ENCODE data around the gene RNPEPL1.
A peak's percentile ranks its signal among the peaks of the same experiment; 100 is the strongest.

RNPEPL1 gene

GRCh38 chr2:240566203-240567136 lies 1.8 kb upstream of the RNPEPL1 start:
- peak; percentile 89 for DNase-seq

GRCh38 chr2:240567137-240567871 lies 980 bp upstream of the RNPEPL1 start:
- no peak for DNase-seq

- peak; percentile 61 for DNase-seq
Measured at GRCh38 chr2:240568678-240569522, 616 bp downstream of the RNPEPL1 start.

DNA sequence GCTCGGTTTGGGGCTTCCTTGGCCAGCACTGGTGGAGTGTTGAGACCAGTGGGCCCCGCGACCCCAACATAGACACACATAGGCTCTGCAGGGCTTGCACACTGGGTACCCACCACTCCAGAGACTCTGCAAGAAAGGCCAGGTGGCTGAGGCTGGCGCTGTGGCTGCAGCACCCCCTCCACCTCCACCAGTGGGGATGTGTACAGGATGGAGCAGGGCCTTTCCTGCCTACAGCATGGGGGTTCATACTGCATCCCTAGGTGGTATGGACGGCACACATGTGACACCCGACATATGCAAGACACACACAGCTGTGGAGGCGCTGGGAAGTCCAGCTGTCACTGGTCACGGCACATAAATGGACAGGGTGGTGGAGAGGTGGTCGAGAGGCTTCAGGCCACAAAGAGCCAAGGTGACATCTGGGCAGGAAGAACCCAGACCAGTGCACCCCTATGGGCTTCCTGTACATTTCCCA lies 1.3 kb downstream of the RNPEPL1 start:
- no peak for DNase-seq

DNA sequence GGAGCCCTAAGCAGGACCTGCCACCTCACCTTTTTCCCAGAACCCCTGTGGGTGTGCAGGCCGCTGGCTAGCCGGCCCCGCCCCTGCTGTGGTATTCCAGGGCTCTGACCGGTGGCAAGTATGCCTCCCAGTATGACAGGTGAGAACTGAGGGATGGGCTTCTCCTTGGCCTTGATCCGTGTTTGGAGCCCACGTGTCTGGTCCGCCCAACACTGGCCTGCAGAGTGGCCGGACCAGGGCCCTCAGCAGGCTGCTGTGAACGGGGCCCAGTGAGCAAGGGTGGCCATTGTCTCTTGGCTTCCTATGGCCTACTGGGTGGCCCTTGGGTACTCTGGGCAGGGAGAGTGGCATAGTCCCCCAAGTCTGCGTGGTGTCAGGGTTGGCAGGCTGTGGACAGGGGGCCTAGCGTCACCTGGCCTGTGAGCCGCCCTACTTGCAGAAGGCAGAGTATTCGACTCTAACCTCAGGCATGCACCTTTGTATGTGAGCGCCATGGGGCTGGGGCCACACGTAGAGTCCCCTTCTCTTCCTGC lies 1.8 kb downstream of the RNPEPL1 start:
- no peak for DNase-seq

- DNase-seq: no peak
Measured at GRCh38 chr2:240570531-240571313, 2.4 kb downstream of the RNPEPL1 start.

DNA sequence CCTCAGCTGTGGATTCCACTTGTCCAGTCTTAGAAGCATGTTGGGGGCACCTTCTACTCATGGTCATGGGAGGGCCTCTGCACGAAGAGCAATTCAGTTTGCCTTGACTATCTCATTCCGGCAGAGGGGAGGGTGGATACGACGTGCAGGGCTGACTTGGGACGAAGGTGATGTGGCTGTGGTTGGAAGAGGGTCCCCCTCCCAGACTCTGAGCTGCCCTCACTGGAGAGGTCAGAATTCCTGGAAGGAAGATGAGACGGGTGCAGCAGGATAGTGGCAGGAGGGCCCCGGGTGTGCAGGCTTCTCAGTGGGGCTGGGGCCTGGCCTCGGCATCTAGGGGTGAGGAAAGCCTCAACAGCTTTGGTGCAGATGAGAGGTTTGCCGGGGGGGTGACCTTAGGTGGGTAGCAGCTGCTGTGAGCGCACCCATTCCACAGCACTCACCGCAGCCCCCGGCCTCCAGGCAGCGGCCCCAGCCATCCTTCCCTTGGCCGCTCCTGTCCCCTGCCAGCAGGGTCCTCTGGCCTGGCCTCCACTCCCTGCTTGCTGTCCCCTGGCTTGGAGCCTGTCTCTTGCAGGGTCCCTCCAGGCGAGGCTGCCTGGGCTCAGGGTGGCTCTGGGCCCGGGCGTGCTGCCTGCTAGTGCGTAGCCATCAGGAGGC lies 3.2 kb downstream of the RNPEPL1 start:
- DNase-seq: no peak

GRCh38 chr2:240572141-240573031 lies 4.1 kb downstream of the RNPEPL1 start:
- no peak for DNase-seq

GRCh38 chr2:240573071-240573515 lies 4.8 kb downstream of the RNPEPL1 start:
- DNase-seq: no peak

GRCh38 chr2:240573516-240574385 lies 5.5 kb downstream of the RNPEPL1 start:
- DNase-seq: no peak

- DNase-seq: no peak
Measured at GRCh38 chr2:240574386-240575100, 6.3 kb downstream of the RNPEPL1 start.

DNA sequence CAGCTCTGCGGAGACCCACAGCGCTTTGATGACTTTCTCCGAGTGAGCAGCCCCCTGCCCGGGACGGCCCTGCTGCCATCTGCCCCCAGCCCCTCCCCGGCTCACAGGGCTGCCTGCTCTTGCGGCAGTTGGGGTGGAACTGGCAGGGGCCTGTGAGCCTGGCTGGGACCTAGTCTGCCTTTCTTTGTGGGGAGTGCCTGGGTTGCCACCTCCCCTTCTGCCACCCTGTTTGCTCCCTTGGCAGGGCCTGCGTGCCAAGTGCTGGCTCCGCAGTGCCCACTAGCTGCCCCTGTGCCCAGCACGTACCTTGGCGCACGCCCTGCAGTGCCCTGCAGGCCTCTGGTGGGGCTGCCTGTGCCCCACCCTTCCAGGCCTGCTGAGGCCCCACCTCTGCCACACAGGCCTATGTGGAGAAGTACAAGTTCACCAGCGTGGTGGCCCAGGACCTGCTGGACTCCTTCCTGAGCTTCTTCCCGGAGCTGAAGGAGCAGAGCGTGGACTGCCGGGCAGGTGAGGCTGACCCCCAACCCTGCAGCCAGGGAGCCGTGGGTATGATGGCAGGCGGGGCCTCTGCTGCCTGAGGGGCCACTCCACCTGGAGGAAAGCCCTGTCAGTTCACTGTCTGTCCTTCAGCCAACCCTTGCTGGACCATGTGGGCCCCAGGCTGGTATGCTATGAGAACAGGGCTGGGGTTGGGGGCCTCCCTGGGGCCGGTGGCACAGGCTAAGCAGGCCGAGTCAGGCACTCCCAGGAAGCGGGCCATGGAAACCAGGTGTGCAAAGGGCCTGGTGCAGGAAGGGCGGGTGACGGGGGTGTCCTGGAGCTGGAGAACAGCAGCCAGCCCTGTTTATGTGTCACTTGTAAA lies 7.0 kb downstream of the RNPEPL1 start:
- DNase-seq: no peak

- no peak for DNase-seq
Measured at GRCh38 chr2:240576036-240576435, 7.8 kb downstream of the RNPEPL1 start.

- no peak for DNase-seq
Measured at GRCh38 chr2:240576436-240577205, 8.3 kb downstream of the RNPEPL1 start.

- DNase-seq: no peak
Measured at GRCh38 chr2:240577281-240578109, 9.2 kb downstream of the RNPEPL1 start.

GRCh38 chr2:240578110-240578450 lies 9.8 kb downstream of the RNPEPL1 start:
- no peak for DNase-seq
